HepG2 (cell line): ENCODE results near the gene TUBB. TPM values are rescaled to one million over a fixed set of nuclear protein-coding genes. Genes with fewer than 3 reads are reported as not detected.

ENCODE experiments used
- ATF2 ChIP-seq: sonication (generic); formaldehyde crosslinking; IDR thresholded peaks from 2 replicates; pipeline ENCODE4 v1.4.0; 2020; ENCODE audit warnings: missing genetic modification reagents
- MLXIP ChIP-seq: sonication (generic); formaldehyde crosslinking; IDR thresholded peaks from 2 replicates; pipeline ENCODE4 v1.9.0; 2021; ENCODE audit warnings: missing genetic modification reagents, borderline replicate concordance
- PCBP1 ChIP-seq: fragments of 200-400 bp; formaldehyde crosslinking; IDR thresholded peaks from 2 replicates; pipeline ENCODE4 v1.6.1; 2017; ENCODE audit warnings: mild to moderate bottlenecking, low read depth, low read length, borderline replicate concordance
- POGK ChIP-seq: sonication (generic); formaldehyde crosslinking; conservative IDR thresholded peaks from 2 replicates; pipeline ENCODE4 v1.8.0; 2022; ENCODE audit warnings: mild to moderate bottlenecking, moderate library complexity, missing genetic modification reagents
- SRY ChIP-seq: sonication (generic); formaldehyde crosslinking; IDR thresholded peaks from 2 replicates; pipeline ENCODE4 v1.8.0; 2022; ENCODE audit warnings: mild to moderate bottlenecking, missing genetic modification reagents
- TGIF2 ChIP-seq: IDR thresholded peaks from 2 replicates; pipeline ENCODE4 v1.6.1; 2016; ENCODE audit warnings: control low read depth, missing compliant biosample characterization
- TSC22D2 ChIP-seq: sonication (generic); formaldehyde crosslinking; IDR thresholded peaks from 2 replicates; pipeline ENCODE4 v1.5.1; 2020; ENCODE audit warnings: missing genetic modification reagents, mild to moderate bottlenecking, borderline replicate concordance
- ZMYM2 ChIP-seq: sonication (generic); formaldehyde crosslinking; IDR thresholded peaks from 2 replicates; pipeline ENCODE4 v1.8.0; 2022; ENCODE audit warnings: mild to moderate bottlenecking, missing genetic modification reagents
- ZNF20 ChIP-seq: sonication (generic); formaldehyde crosslinking; IDR thresholded peaks from 2 replicates; pipeline ENCODE4 v1.4.0; 2020; ENCODE audit warnings: mild to moderate bottlenecking, moderate library complexity, missing genetic modification reagents
- ZNF318 ChIP-seq: sonication (generic); formaldehyde crosslinking; IDR thresholded peaks from 2 replicates; pipeline ENCODE4 v1.4.0; 2020; ENCODE audit warnings: mild to moderate bottlenecking, missing genetic modification reagents
- ZNF737 ChIP-seq: sonication (generic); formaldehyde crosslinking; IDR thresholded peaks from 2 replicates; pipeline ENCODE4 v1.5.0; 2020; ENCODE audit warnings: missing genetic modification reagents, mild to moderate bottlenecking, borderline replicate concordance
- ZNF790 ChIP-seq: sonication (generic); formaldehyde crosslinking; IDR thresholded peaks from 2 replicates; pipeline ENCODE4 v1.8.0; 2022; ENCODE audit warnings: missing genetic modification reagents, mild to moderate bottlenecking, borderline replicate concordance
- ZNF816 ChIP-seq: sonication (generic); formaldehyde crosslinking; IDR thresholded peaks from 2 replicates; pipeline ENCODE4 v1.8.0; 2022; ENCODE audit warnings: missing genetic modification reagents, mild to moderate bottlenecking, borderline replicate concordance
- polyA plus RNA-seq, 8 experiments: library from polyadenylated mRNA; depleted of rRNA in 3 of 8; stranded (reverse) in 7 of 8; unstranded in 1 of 8; fragments of >200 nt; fragmentation: Illumina TruSeq in 4 of 8; extraction: Trizol in 4 of 8; gene quantifications; 2 replicates each; pipeline versions ENCODE4 v1.2.1 to v1.2.3, GENCODE V29; 2011 to 2016; ENCODE audit warnings: low read depth in 4 of 8, missing spikeins in 1 of 8, mixed read lengths in 1 of 8; ENCODE audit not compliant: insufficient read depth in 1 of 8
- total RNA-seq, 5 experiments: library from RNA; depleted of rRNA; stranded (reverse); fragments of >200 nt; fragmentation: Illumina TruSeq; extraction: Trizol; gene quantifications; 2 replicates each; pipeline ENCODE4 v1.2.3, GENCODE V29; 2016; ENCODE audit warnings: low read depth in 1 of 5

Gene TUBB
- total and polyA plus RNA-seq, 2 of the 13 experiments (the other 11 are each of a cell fraction or from before 2014, with no cell fraction given): 911 to 1,163 TPM

GRCh38 chr6:30721198-30722024 lies 1.3 kb downstream of the TUBB start (continued):
- TF ChIP-seq ATF2: peak; percentile 59; the same call in 1 of the 2 replicates
- no peak for TF ChIP-seq ZNF790 (CRISPR knock-in tag)
- peak; percentile 59; the same call in 1 of the 2 replicates for TF ChIP-seq TGIF2 (CRISPR knock-in tag)
- TF ChIP-seq TSC22D2 (CRISPR knock-in tag): no peak
- TF ChIP-seq ZNF318: no peak
- TF ChIP-seq MLXIP (CRISPR knock-in tag): 0 out of 2 replicates have a peak, but pooled peaks have one; percentile 48
- no peak for TF ChIP-seq ZMYM2
- TF ChIP-seq SRY (CRISPR knock-in tag): no peak
- peak; percentile 58; the same call in 1 of the 2 replicates for TF ChIP-seq ZNF816 (CRISPR knock-in tag)
- no peak for TF ChIP-seq PCBP1
- TF ChIP-seq ZNF737 (CRISPR knock-in tag): no peak
- TF ChIP-seq ZNF20 (CRISPR knock-in tag): no peak
- 0 out of 2 replicates have a peak, but pooled peaks have one; percentile 73 for TF ChIP-seq POGK (CRISPR knock-in tag)
